ENCODE measurements around the gene IRF5.

DNA sequence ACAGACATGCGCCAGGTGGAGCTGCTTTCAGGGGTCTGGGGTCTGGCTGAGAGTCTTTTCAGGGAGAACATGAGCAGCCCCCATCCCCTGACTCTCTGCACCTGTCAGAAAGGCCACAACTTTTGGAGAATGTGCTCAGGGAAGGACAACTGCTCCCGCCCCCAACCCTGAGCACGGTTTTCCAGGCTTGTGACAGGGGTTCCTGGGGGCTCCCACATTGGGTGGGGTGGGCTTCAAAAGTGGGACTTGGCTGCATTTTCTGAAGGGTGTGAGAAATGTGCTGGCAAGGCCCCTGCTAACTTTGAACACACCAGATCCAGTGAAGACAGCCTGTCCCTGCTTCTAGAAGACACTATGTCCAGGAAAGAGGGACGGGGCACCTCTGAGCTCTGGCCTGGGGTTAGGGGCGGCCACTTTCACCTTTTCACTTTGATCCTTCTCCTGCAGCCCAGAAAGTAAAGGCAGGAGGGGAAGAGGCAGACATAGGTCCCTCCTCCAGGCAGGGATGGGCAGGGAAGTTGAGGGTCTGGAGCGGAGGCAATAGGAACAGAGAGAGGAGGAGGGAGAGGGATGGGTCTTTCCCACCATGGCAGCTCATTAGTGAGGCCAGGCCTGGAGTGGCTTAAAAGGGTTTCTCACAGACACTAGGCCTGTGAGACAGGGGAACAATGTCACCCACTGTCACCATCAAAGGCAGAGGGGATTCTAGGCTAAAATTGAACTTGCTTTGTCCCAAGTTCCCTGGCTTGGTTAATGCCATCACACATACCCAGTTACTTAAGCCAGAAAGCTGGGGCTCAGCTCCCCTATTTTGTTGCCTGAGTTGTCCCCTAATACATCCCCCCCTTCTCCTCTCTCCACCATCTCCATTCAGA lies 28.7 kb upstream of the IRF5 start:
- TF ChIP-seq CTCF (IDR thresholded peaks at IDR 0.05; ENCODE audit: low read depth, low read length, missing input control) (no peak), ZBTB33 (IDR thresholded peaks at IDR 0.05) (no peak), REST (IDR thresholded peaks at IDR 0.05) (no peak), MAX (IDR thresholded peaks at IDR 0.05) (no peak)

Data from liver (tissue), 2 donors.